K562 (cell line): Measurements from ENCODE around the gene FAM174B. TPM values are rescaled to one million over a fixed set of nuclear protein-coding genes. Genes with fewer than 3 reads are reported as not detected.

Source experiments
- ATAC-seq: fragments of 200-7000 bp; cut with Tn5 transposase; 3 replicates; pipeline ENCODE4 v1.9.1; 2020; ENCODE audit warnings: moderate library complexity
- BruUV-seq: library from RNA; stranded (reverse); fragments of 400-500 nt; replicated peaks from 2 replicates; lab custom pipeline; 2021; lab: Mats Ljungman, UMichigan
- CTCF ChIA-PET: fragments of 300-600 bp; formaldehyde crosslinking; extraction: SDS; loops from one replicate; lab custom pipeline; 2021; ENCODE audit warnings: low intra/inter-chr PET ratio; lab: Yijun Ruan, JAX
- POLR2A ChIA-PET: fragments of 300-600, 350-650 bp; sonication (Branson Sonifier 250); formaldehyde crosslinking; extraction: SDS; loops from one replicate; lab custom pipeline; 2021; ENCODE audit warnings: antibody characterized with exemption, inconsistent platforms; lab: Yijun Ruan, JAX
- DNase-seq, 4 experiments: peaks; one replicate each; pipeline versions ENCODE4 v3.0.0 to v3.0.0-alpha.2; 2011 to 2018; ENCODE audit warnings: low spot score in 3 of 4, mixed read lengths in 3 of 4; ENCODE audit errors: extremely low read depth in 1 of 4
- FAIRE-seq: peaks from 2 replicates; lab custom pipeline; 2011; peaks lifted over from hg19 to GRCh38; lab: Jason Lieb, UNC
- H2AFZ ChIP-seq: 2 replicates; pipeline ENCODE4 v1.6.0; 2011; ENCODE audit warnings: low read depth, low read length, control low read depth, inconsistent platforms
- H3K27ac ChIP-seq: fragments of 200-600 bp; 3 replicates; pipeline ENCODE4 v1.8.0; 2011; ENCODE audit warnings: low read depth, mild to moderate bottlenecking, control low read depth, inconsistent platforms, low read length, moderate library complexity, mixed read lengths; ENCODE audit errors: extremely low read depth
- H3K27me3 ChIP-seq, 2 experiments: fragments of 300-600 bp in 1 of 2; 2 replicates in 1 of 2; 3 replicates in 1 of 2; pipeline versions ENCODE4 v1.6.0 to v1.8.0; 2011; ENCODE audit warnings: inconsistent platforms in 2 of 2, low read length in 2 of 2, mild to moderate bottlenecking in 1 of 2, mixed read lengths in 1 of 2, moderate library complexity in 1 of 2; ENCODE audit not compliant: control insufficient read depth in 2 of 2, insufficient read depth in 2 of 2
- H3K36me3 ChIP-seq: fragments of 300-600 bp; 3 replicates; pipeline ENCODE4 v1.8.0; 2011; ENCODE audit warnings: mild to moderate bottlenecking, low read length, inconsistent platforms; ENCODE audit not compliant: control insufficient read depth, insufficient read depth
- H3K4me1 ChIP-seq, 2 experiments: fragments of 200-600 bp in 1 of 2; replicated peaks in 1 of 2; 2 replicates in 1 of 2; 3 replicates in 1 of 2; pipeline versions ENCODE4 v1.5.1 to v1.8.0; 2011; ENCODE audit warnings: inconsistent platforms in 2 of 2, low read length in 2 of 2, mild to moderate bottlenecking in 1 of 2, mixed read lengths in 1 of 2, moderate library complexity in 1 of 2; ENCODE audit not compliant: control insufficient read depth in 2 of 2, insufficient read depth in 2 of 2
- H3K4me2 ChIP-seq: 2 replicates; pipeline ENCODE4 v1.6.1; 2011; ENCODE audit warnings: low read length, control low read depth, inconsistent platforms, mixed read lengths; ENCODE audit not compliant: insufficient read depth
- H3K4me3 ChIP-seq: fragments of 200-600 bp; sonication (generic), shearing (Covaris generic); 2 replicates; pipeline ENCODE4 v1.5.1; 2016; ENCODE audit warnings: control low read depth, inconsistent platforms
- H3K79me2 ChIP-seq: fragments of 200-600 bp; 3 replicates; pipeline ENCODE4 v1.8.0; 2011; ENCODE audit warnings: low read length, inconsistent platforms; ENCODE audit not compliant: control insufficient read depth, insufficient read depth
- H3K9ac ChIP-seq, 2 experiments: 2 replicates each; pipeline versions ENCODE4 v1.6.0 to v1.6.1; 2011; ENCODE audit warnings: low read depth in 2 of 2, low read length in 2 of 2, control low read depth in 1 of 2, inconsistent platforms in 1 of 2, mild to moderate bottlenecking in 1 of 2, mixed read lengths in 1 of 2; ENCODE audit not compliant: insufficient read depth in 1 of 2
- H3K9me1 ChIP-seq: one replicate; pipeline ENCODE4 v1.6.0; 2011; ENCODE audit warnings: inconsistent platforms, mild to moderate bottlenecking, low read length, moderate library complexity; ENCODE audit not compliant: control insufficient read depth, insufficient read depth
- H3K9me3 ChIP-seq: replicated peaks from 2 replicates; pipeline ENCODE4 v1.5.1; 2011; ENCODE audit warnings: low read depth, low read length, inconsistent platforms; ENCODE audit not compliant: control insufficient read depth, insufficient read depth
- H4K20me1 ChIP-seq: replicated peaks from 2 replicates; pipeline ENCODE4 v1.6.1; 2011; ENCODE audit warnings: low read length, inconsistent platforms, mixed read lengths; ENCODE audit not compliant: control insufficient read depth, insufficient read depth
- MAX ChIP-seq: sonication (generic); formaldehyde crosslinking; IDR thresholded peaks from 2 replicates; pipeline ENCODE4 v1.9.0; 2022; ENCODE audit warnings: mild to moderate bottlenecking, missing genetic modification reagents
- NR2C1 ChIP-seq, 2 experiments: fragments of 450-650 bp; IDR thresholded peaks; 2 replicates each; pipeline ENCODE4 v1.6.1; 2017; ENCODE audit warnings: mild to moderate bottlenecking in 2 of 2, antibody characterized with exemption in 1 of 2, inconsistent platforms in 1 of 2, missing compliant biosample characterization in 1 of 2, missing genetic modification characterization in 1 of 2
- PTRF ChIP-seq: fragments of 450-650 bp; IDR thresholded peaks from 2 replicates; pipeline ENCODE4 v1.6.1; 2016; ENCODE audit warnings: mild to moderate bottlenecking, missing genetic modification characterization, missing compliant biosample characterization
- TAF1 ChIP-seq: IDR thresholded peaks from 2 replicates; pipeline ENCODE4 v1.6.1; 2011; ENCODE audit warnings: mild to moderate bottlenecking, low read length, moderate library complexity; ENCODE audit not compliant: insufficient read depth, control insufficient read depth, severe bottlenecking; ENCODE audit errors: extremely low read depth
- TGIF2 ChIP-seq: sonication (generic); formaldehyde crosslinking; IDR thresholded peaks from 2 replicates; pipeline ENCODE4 v1.8.1; 2022; ENCODE audit warnings: mild to moderate bottlenecking, missing genetic modification reagents, moderate library complexity
- ZNF699 ChIP-seq: fragments of 250-450 bp; sonication (Bioruptor Pico); IDR thresholded peaks from 2 replicates; pipeline ENCODE4 v1.8.0; 2021; ENCODE audit warnings: mild to moderate bottlenecking, moderate library complexity; ENCODE audit not compliant: insufficient replicate concordance
- WGBS: fragments of 100-300 bp; shearing (Covaris generic); methylation state at CpG from one replicate; pipeline ENCODE4 v1.1.6; 2016; ENCODE audit warnings: low coverage, mixed read lengths; ENCODE audit not compliant: insufficient coverage; ENCODE audit errors: missing lambda C conversion rate; 5-methylcytosine and 5-hydroxymethylcytosine counted together
- in situ Hi-C: fragments of 300-500 bp; cut with MboI; formaldehyde crosslinking; loops from 4 replicates; pipeline ENCODE4 v1.15.0; 2018; ENCODE audit warnings: inconsistent platforms, mixed read lengths
- intact Hi-C: fragments of 100-400 bp; cut with micrococcal nuclease; formaldehyde crosslinking; loops from 2 replicates; pipeline ENCODE4 v1.14.2; 2022
- polyA plus RNA-seq, 8 experiments: library from polyadenylated mRNA; depleted of rRNA in 4 of 8; stranded (reverse) in 5 of 8; unstranded in 3 of 8; fragments of >200 nt; fragmentation: Nextera tagmentation in 2 of 8; fragmentation: Illumina TruSeq in 1 of 8; extraction: Ambion mirVana in 2 of 8; extraction: Trizol in 1 of 8; gene quantifications; 2 replicates each; pipeline versions ENCODE4 v1.2.1 to v1.2.3, GENCODE V29; 2011 to 2014; ENCODE audit warnings: inconsistent platforms in 1 of 8, missing spikeins in 1 of 8
- total RNA-seq, 7 experiments: library from RNA; depleted of rRNA in 6 of 7; stranded (reverse); fragments of >200 nt in 6 of 7; fragmentation: Illumina TruSeq in 2 of 7; extraction: Trizol in 2 of 7; gene quantifications; 2 replicates each; pipeline versions ENCODE4 v1.2.1 to v1.2.3, GENCODE V29; 2011 to 2021; ENCODE audit warnings: low replicate concordance in 1 of 7

FAM174B gene
- total and polyA plus RNA-seq, 9 of the 15 experiments (the other 6 are each of a cell fraction or from before 2014, with no cell fraction given), result 0.39 to 2.7 (median 1.9) TPM; not detected in 1

- no peak for TF ChIP-seq ZNF699 (CRISPR knock-in tag)
Measured at GRCh38 chr15:92634671-92635201, 20.8 kb downstream of the FAM174B start (continued).

- Histone ChIP-seq H3K9me3 (no peaks in the 10 kb centered on the region), H2AFZ (no peak overlapping the region), H3K4me3 (no peak overlapping the region), H3K9me1 (no peaks in the 10 kb centered on the region), H3K4me2 (no peak overlapping the region), H3K27me3 (peaks cover 7 to 52% of the 10 kb centered on the region in 2 experiments; a peak in 4 of 5 replicates)
- POLR2A ChIA-PET, result interaction anchor here (0.6 to 1.0 kb wide), 2 partner anchors 10 to 94 kb away, joined by 3 read pairs; no protein-coding TSS in a partner anchor
- CTCF ChIA-PET, result no interaction called here
- no peak for ATAC-seq
- DNase-seq, result no peak
- no peak for FAIRE-seq
- intact Hi-C loops, result no loop called here
- TF ChIP-seq TAF1, result no peak
- TF ChIP-seq PTRF (tag), result no peak
- TF ChIP-seq NR2C1 (IDR thresholded peaks at IDR 0.05), result no peak
- TF ChIP-seq NR2C1 (tag; IDR thresholded peaks at IDR 0.05), result no peak
- no peak for TF ChIP-seq MAX (CRISPR knock-in tag)
- TF ChIP-seq TGIF2 (CRISPR knock-in tag), result no peak
- TF ChIP-seq, all 486 proteins: peak for 0
- no peaks in the 10 kb centered on the region for H4K20me1 ChIP-seq
- WGBS, result 0% methylated on average over 4 of the region's 4 CpGs
- in situ Hi-C loops, result no loop called here
- no peaks in the 10 kb centered on the region for H3K79me2 ChIP-seq
- H3K9ac ChIP-seq, result no peak overlapping the region
- H3K4me1 ChIP-seq, result peaks cover 4% of the 10 kb centered on the region in 2 experiments; a peak in 4 of 5 replicates
- no peak overlapping the region for H3K27ac ChIP-seq
- no peaks in the 10 kb centered on the region for H3K36me3 ChIP-seq
- BruUV-seq, result no TSS peak
Measured at GRCh38 chr15:92634060-92634459, 21.5 kb downstream of the FAM174B start.
